Measurements from ENCODE around the gene C15orf40. TPM values are rescaled to one million over a fixed set of nuclear protein-coding genes. Genes with fewer than 3 reads are reported as not detected.

C15orf40 gene
- total and polyA plus RNA-seq, 9 of the 15 experiments (the other 6 are each of a cell fraction or from before 2014, with no cell fraction given): 15.9 to 52.0 (median 27.0) TPM

- Histone ChIP-seq H3K9me3 (replicated peaks; ENCODE audit: control insufficient read depth, insufficient read depth, low read depth, low read length) (no peaks in the 10 kb centered on the region), H3K9me1 (ENCODE audit: control insufficient read depth, insufficient read depth, low read length) (no peaks in the 10 kb centered on the region), H3K79me2 (ENCODE audit: control insufficient read depth, insufficient read depth, low read length) (peaks cover 65% of the 10 kb centered on the region), H3K4me1 (replicated peaks in 1 of 2; ENCODE audit: control insufficient read depth in 2 of 2, insufficient read depth in 2 of 2, low read length in 2 of 2) (peaks cover 0 to 15% of the 10 kb centered on the region in 2 experiments; a peak in 4 of 5 replicates), H4K20me1 (replicated peaks; ENCODE audit: control insufficient read depth, insufficient read depth, low read length) (peaks cover 17% of the 10 kb centered on the region), H3K4me3 (no peak overlapping the region), H3K27ac (ENCODE audit: extremely low read depth, low read depth, low read length) (no peak overlapping the region), H3K4me2 (ENCODE audit: insufficient read depth, low read length) (no peak overlapping the region), H3K27me3 (ENCODE audit: control insufficient read depth in 2 of 2, insufficient read depth in 2 of 2, low read length in 2 of 2) (no peaks in the 10 kb centered on the region), H3K36me3 (ENCODE audit: control insufficient read depth, insufficient read depth, low read length) (peaks cover 82% of the 10 kb centered on the region), H2AFZ (ENCODE audit: low read depth, low read length) (no peak overlapping the region), H3K9ac (ENCODE audit: insufficient read depth in 1 of 2, low read depth in 2 of 2, low read length in 2 of 2) (no peak overlapping the region)
- TF ChIP-seq KDM4B (IDR thresholded peaks at IDR 0.05; ENCODE audit: borderline replicate concordance in 2 of 2, low read depth in 1 of 2): no peak
- TF ChIP-seq HNRNPH1 (optimal IDR thresholded peaks at IDR 0.05; ENCODE audit: low read depth, low read length): no peak
- no peak for TF ChIP-seq NONO (IDR thresholded peaks at IDR 0.05; ENCODE audit: low read depth in 2 of 2, low read length in 1 of 2)
- TF ChIP-seq ZNF609 (CRISPR knock-in tag; IDR thresholded peaks at IDR 0.05; ENCODE audit: borderline replicate concordance): no peak
- no peak for TF ChIP-seq STAT5A (IDR thresholded peaks at IDR 0.05; ENCODE audit: borderline replicate concordance, low read length)
- no peak for TF ChIP-seq SREBF1 (IDR thresholded peaks at IDR 0.05; ENCODE audit: borderline replicate concordance, low read depth, low read length)
- ChIA-PET POLR2A (interaction anchor here (0.6 to 2.4 kb wide), 7 partner anchors 9 to 518 kb away, joined by 3 to 15 read pairs (median 3); partner anchors contain the start of genes BTBD1 and RPS17), CTCF (ENCODE audit: low intra/inter-chr PET ratio) (no interaction called here)
- 84% methylated on average over 7 of the region's 7 CpGs for WGBS (ENCODE audit: insufficient coverage, low coverage, missing lambda C conversion rate)
- in situ Hi-C loops (cut with MboI): no loop called here
- ATAC-seq (no peak), FAIRE-seq (no peak), DNase-seq (ENCODE audit: extremely low read depth in 1 of 4, low spot score in 3 of 4) (no peak)
- no TSS peak for BruUV-seq (replicated peaks)
- intact Hi-C loops (cut with micrococcal nuclease): no loop called here
Measured at GRCh38 chr15:83057696-83058376, 46.4 kb upstream of the C15orf40 start.

All from K562 (cell line).